ENCODE data around the gene SAA4.

SAA4 gene

GRCh38 chr11:18188796-18189195 is 47.8 kb downstream of the SAA4 start:
- H3K4me3 ChIP-seq (ENCODE audit: low read depth, low read length), result no peak overlapping the region
- TF ChIP-seq CTCF (IDR thresholded peaks at IDR 0.05; ENCODE audit: low read depth, low read length, missing control alignments), result no peak
- no peak for DNase-seq (ENCODE audit: low read depth)
- in situ Hi-C loops (cut with HindIII; ENCODE audit: low sequenced_read_pairs), result no loop called here

All from astrocyte of the cerebellum (primary cell).